Hematopoietic multipotent progenitor cell treated with erythropoietin and hydrocortisone succinate and interleukin-3 and kit ligand, for 4 days (in vitro differentiated cells): ENCODE measurements around the gene RABGGTA.
A peak's percentile ranks its signal among the peaks of the same experiment; 100 is the strongest.
"Not testable (repeated sequence)": the region's sequence is repeated elsewhere in the genome, so short reads cannot be mapped to it uniquely, and the experiment has no call there.

Experiments used
- DNase-seq: peaks from one replicate; pipeline ENCODE4 v3.0.0-alpha.2; 2015

RABGGTA gene

GRCh38 chr14:24238123-24238522 is 33.3 kb downstream of the RABGGTA start:
- no peak for DNase-seq

- DNase-seq: no peak
Measured at GRCh38 chr14:24237463-24237955, 33.9 kb downstream of the RABGGTA start.

- DNase-seq: no peak
Measured at GRCh38 chr14:24236689-24237462, 34.5 kb downstream of the RABGGTA start.

- DNase-seq: no peak
Measured at GRCh38 chr14:24235804-24236688, 35.4 kb downstream of the RABGGTA start.

GRCh38 chr14:24234095-24235005 is 37.0 kb downstream of the RABGGTA start:
- DNase-seq: peak; percentile 64

- peak; percentile 42 for DNase-seq
Measured at GRCh38 chr14:24233538-24233866, 37.9 kb downstream of the RABGGTA start.

GRCh38 chr14:24232645-24233537 is 38.5 kb downstream of the RABGGTA start, which contains the start of gene GMPR2:
TSS of gene GMPR2 (plus strand) at chr14:24232929. CDS start at chr14:24233254, 325 bp downstream.
- DNase-seq: no peak

- DNase-seq: peak; percentile 97
Measured at GRCh38 chr14:24232121-24232644, 39.2 kb downstream of the RABGGTA start, which contains the start of gene NEDD8. TSS of gene NEDD8 (minus strand) at chr14:24232367. CDS start at chr14:24232267, 100 bp downstream.

GRCh38 chr14:24231263-24232120 is 39.9 kb downstream of the RABGGTA start:
- peak; percentile 33 for DNase-seq

- DNase-seq: no peak
Measured at GRCh38 chr14:24228902-24229301, 42.5 kb downstream of the RABGGTA start.

GRCh38 chr14:24226473-24226872 is 44.9 kb downstream of the RABGGTA start:
- no peak for DNase-seq

GRCh38 chr14:24224618-24225071 is 46.8 kb downstream of the RABGGTA start:
- DNase-seq: no peak

GRCh38 chr14:24222987-24223386 is 48.4 kb downstream of the RABGGTA start:
- not testable (repeated sequence) for DNase-seq

- no peak for DNase-seq
Measured at GRCh38 chr14:24219521-24219920, 51.9 kb downstream of the RABGGTA start.

- no peak for DNase-seq
Measured at GRCh38 chr14:24219080-24219479, 52.3 kb downstream of the RABGGTA start.

GRCh38 chr14:24216876-24217275 is 54.5 kb downstream of the RABGGTA start:
- not testable (repeated sequence) for DNase-seq

GRCh38 chr14:24216345-24216699 is 55.1 kb downstream of the RABGGTA start:
- DNase-seq: no peak
